ENCODE results near the gene CTNNB1. TPM values are rescaled to one million over a fixed set of nuclear protein-coding genes. Genes with fewer than 3 reads are reported as not detected.

Gene CTNNB1
- total RNA-seq, 1 donor: 921 TPM

DNA sequence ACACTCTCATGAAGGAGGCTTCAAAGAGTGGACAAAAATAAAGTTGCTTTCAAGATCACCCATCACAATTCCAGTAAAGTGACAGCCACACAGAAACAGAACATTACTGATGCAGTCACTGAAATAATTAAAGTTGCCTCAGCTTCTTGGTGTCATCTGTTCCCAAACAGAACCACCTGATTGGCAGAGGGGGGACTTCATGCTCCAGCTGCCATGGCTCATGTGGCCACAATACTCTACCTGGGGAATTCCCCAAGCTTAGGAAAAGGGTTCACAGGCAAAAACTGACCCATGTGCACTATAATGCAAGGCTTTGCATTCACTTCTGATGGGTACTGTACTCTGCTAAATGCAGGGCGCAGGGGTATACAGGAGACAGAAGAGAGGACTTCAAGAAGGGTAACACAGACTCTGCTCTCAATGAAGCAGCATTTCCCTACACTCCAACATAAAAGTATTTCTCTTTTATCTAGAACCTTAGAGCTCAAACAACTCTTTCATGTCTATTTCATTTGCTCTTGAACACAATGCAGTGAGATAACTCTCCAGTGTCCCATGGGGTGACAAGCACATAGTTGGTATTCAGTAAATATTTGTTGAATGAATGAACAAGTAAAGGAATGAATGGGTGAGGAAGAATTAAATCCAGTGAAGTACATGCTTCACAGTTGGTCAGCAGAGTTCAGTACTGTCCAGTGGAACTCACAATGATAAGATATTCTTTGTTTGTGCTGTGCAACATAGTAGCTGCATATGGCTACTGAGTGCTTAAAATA, 8.6 kb upstream of the CTNNB1 start:
- H3K4me3 ChIP-seq (ENCODE audit: low read depth, low read length): no peak overlapping the region
- no peak for DNase-seq (ENCODE audit: low read depth)
- TF ChIP-seq, protein P1, sequence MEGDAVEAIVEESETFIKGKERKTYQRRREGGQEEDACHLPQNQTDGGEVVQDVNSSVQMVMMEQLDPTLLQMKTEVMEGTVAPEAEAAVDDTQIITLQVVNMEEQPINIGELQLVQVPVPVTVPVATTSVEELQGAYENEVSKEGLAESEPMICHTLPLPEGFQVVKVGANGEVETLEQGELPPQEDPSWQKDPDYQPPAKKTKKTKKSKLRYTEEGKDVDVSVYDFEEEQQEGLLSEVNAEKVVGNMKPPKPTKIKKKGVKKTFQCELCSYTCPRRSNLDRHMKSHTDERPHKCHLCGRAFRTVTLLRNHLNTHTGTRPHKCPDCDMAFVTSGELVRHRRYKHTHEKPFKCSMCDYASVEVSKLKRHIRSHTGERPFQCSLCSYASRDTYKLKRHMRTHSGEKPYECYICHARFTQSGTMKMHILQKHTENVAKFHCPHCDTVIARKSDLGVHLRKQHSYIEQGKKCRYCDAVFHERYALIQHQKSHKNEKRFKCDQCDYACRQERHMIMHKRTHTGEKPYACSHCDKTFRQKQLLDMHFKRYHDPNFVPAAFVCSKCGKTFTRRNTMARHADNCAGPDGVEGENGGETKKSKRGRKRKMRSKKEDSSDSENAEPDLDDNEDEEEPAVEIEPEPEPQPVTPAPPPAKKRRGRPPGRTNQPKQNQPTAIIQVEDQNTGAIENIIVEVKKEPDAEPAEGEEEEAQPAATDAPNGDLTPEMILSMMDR (IDR thresholded peaks at IDR 0.05; ENCODE audit: insufficient read depth, low read depth, low read length): no peak

DNA sequence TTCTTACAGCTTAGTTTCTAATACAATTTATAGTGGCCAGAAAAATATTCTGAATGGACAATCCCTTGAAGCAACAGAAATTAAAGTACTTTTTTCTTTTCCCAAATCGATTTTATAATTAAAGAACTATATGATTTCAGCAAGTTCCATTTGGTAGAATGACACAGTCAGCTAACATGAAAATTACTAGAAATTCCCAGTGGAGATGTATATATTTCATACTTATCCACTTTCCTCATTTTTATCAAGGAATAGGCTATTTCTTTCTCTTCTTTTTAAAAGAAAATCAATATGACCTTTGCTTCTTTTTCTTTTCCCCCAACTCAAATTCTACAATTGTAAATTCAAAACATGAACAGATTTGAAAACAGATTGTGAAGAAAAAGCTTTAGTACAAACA, 6.4 kb upstream of the CTNNB1 start:
- H3K4me3 ChIP-seq (ENCODE audit: low read depth, low read length): no peak overlapping the region
- DNase-seq (ENCODE audit: low read depth): no peak
- TF ChIP-seq, protein P1 (IDR thresholded peaks at IDR 0.05; ENCODE audit: insufficient read depth, low read depth, low read length): no peak

DNA sequence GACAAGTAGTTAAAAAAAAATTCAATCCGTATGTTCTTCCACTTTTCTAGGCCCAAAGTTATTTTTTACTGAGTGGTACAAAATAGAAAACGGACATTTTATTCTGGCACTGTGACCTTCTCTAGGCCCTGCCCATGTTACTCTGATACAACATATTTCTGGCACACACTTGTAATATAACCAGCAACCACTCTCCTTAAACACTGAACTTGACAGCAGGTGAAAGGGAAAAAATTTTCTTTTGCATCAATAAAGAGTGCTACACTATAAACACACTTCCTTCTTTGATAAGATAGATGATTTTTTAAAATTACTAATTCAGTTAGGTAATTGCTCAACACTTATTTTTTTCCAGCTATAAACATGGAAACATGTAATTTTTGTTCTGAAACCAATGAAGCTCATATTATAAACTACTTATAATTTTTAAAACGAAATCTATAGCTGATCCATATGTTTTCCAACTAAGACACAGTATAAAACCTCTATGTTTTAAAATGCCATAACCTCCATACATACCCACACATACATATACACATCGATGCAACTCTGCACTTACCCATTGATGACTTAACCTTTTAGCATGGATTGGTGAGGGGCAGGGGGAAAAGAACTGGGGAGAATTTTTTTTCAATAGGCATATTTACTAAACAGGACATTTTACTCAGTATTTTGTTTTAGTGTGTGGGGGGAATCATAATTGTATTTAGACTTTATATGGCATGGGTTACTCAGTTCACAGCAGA, 5.3 kb upstream of the CTNNB1 start:
- H3K4me3 ChIP-seq (ENCODE audit: low read depth, low read length): no peak overlapping the region
- TF ChIP-seq, protein P1 (IDR thresholded peaks at IDR 0.05; ENCODE audit: insufficient read depth, low read depth, low read length): no peak
- no peak for DNase-seq (ENCODE audit: low read depth)

DNA sequence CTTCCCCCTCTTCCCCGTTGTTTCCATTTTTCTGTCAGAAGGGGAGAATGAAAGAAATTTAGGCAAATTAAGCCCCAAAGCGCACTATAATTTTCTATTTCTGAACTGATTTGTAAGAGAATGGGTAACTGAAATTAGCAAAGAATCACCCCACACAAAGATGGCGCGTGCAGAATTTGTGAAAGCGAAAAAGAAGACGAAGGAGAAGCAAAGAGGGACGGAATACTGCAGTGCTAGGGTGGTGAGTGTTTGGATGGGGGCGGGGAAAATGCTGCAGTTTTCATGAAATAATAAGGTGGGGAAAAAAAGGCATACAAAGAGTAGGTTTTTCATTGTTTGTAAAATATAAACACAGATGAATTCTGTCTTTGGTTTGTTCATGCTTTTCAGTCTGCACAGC, 4.6 kb upstream of the CTNNB1 start:
- no peak overlapping the region for H3K4me3 ChIP-seq (ENCODE audit: low read depth, low read length)
- no peak for DNase-seq (ENCODE audit: low read depth)
- TF ChIP-seq, protein P1 (IDR thresholded peaks at IDR 0.05; ENCODE audit: insufficient read depth, low read depth, low read length): no peak

DNA sequence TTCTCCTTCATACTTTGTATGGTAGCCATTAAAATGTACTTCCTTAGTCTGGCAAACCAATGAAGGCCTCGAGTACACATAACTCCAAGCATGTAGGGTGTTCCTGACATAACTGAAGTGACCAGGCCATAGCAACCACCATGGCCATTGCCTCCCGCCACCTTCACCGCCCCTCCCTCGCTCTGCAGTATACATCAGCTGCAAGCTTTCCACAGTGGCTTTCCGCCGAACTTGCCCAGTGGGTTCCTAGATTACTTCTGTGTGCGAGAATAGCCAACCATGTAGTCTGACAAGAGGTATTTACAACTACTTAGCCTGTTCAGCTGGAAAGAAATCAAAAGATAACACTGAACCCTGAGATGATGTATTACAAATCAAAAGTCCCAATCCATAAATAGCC, 3.4 kb upstream of the CTNNB1 start:
- TF ChIP-seq, protein P1 (IDR thresholded peaks at IDR 0.05; ENCODE audit: insufficient read depth, low read depth, low read length): no peak
- no peak overlapping the region for H3K4me3 ChIP-seq (ENCODE audit: low read depth, low read length)
- DNase-seq (ENCODE audit: low read depth): no peak

DNA sequence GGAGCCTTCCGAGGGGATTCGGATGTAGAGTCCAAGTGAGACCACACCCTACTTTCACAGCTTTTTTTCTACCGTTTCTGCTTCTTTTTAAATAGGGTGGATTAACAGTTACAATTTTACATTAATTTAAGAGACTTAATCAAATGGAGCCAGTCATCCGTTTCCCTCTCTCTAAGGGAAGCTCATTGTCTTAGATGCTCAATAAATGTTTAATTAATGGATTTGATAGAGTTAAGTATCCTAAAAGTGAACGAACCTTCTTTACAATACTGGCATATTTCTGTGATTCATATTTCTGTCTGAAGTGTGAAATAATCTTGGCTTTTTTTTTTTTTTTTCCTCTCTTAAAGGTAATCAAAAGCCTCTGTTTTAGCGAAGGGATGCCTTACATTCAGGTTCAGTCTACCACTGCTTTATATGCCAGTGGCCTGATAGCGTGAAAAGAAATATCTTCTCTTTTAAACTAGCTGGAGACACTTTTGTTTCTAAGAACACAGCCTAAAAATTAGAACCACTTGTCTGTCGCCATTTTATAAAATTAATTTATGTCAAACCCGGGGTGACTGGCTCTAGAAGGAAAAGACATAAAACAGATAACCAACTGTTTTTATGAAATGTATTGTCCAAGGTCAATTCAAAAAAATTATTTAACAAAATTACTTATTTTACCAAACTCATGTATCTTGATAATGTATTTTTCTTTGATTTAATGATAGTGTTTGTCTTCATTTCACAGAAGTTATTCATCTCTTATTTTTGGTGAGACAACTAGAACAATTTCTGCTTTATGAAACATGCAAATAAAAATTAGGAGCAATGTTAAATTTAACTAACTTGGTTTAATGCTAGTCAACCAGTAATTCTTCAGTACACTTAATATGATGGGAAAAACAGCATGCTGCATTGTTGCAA, 2.5 kb upstream of the CTNNB1 start:
- TF ChIP-seq, protein P1 (IDR thresholded peaks at IDR 0.05; ENCODE audit: insufficient read depth, low read depth, low read length): no peak
- H3K4me3 ChIP-seq (ENCODE audit: low read depth, low read length): no peak overlapping the region
- DNase-seq (ENCODE audit: low read depth): no peak
